HepG2 (cell line): Measurements from ENCODE around the gene ZNF341. TPM values are rescaled to one million over a fixed set of nuclear protein-coding genes. Genes with fewer than 3 reads are reported as not detected.
A peak's percentile ranks its signal among the peaks of the same experiment; 100 is the strongest.

Experiments
- ATAC-seq: fragments of 200-7000 bp; cut with Tn5 transposase; 3 replicates; pipeline ENCODE4 v1.9.1; 2020; ENCODE audit warnings: mild to moderate bottlenecking, moderate library complexity
- BruUV-seq: library from RNA; stranded (reverse); fragments of 400-500 nt; replicated peaks from 2 replicates; lab custom pipeline; 2021; lab: Mats Ljungman, UMichigan
- CTCF ChIA-PET: fragments of 300-600 bp; formaldehyde crosslinking; extraction: SDS; loops from one replicate; lab custom pipeline; 2021; ENCODE audit warnings: low total read pairs, inconsistent platforms, low intra/inter-chr PET ratio; lab: Yijun Ruan, JAX
- POLR2A ChIA-PET: fragments of 350-600 bp; sonication (Branson Sonifier 250); formaldehyde crosslinking; loops from one replicate; lab custom pipeline; 2020; ENCODE audit warnings: antibody characterized with exemption, inconsistent platforms; lab: Yijun Ruan, JAX
- DNase-seq: peaks from one replicate; pipeline ENCODE4 v3.0.0-alpha.2; 2015; ENCODE audit warnings: low spot score
- FAIRE-seq: peaks from 3 replicates; lab custom pipeline; 2011; peaks lifted over from hg19 to GRCh38; lab: Jason Lieb, UNC
- H2AFZ ChIP-seq: one replicate; pipeline ENCODE4 v1.6.1; 2011; ENCODE audit warnings: low read length, inconsistent platforms
- H3K27ac ChIP-seq: fragments of 300-600 bp; 3 replicates; pipeline ENCODE4 v1.8.0; 2011; ENCODE audit warnings: mixed run types, mild to moderate bottlenecking, mixed read lengths, low read length, inconsistent platforms; ENCODE audit not compliant: insufficient read depth; ENCODE audit errors: extremely low read length
- H3K27me3 ChIP-seq, 2 experiments: fragments of 200-600 bp in 1 of 2; 2 replicates in 1 of 2; 3 replicates in 1 of 2; pipeline versions ENCODE4 v1.6.0 to v1.8.0; 2011; ENCODE audit warnings: low read length in 2 of 2, mild to moderate bottlenecking in 2 of 2, moderate library complexity in 2 of 2, inconsistent platforms in 1 of 2; ENCODE audit not compliant: insufficient read depth in 2 of 2, control insufficient read depth in 1 of 2
- H3K36me3 ChIP-seq, 2 experiments: fragments of 200-600 bp in 1 of 2; replicated peaks in 1 of 2; 2 replicates in 1 of 2; 3 replicates in 1 of 2; pipeline versions ENCODE4 v1.5.1 to v1.8.0; 2011; ENCODE audit warnings: low read length in 2 of 2, inconsistent platforms in 1 of 2; ENCODE audit not compliant: insufficient read depth in 2 of 2, control insufficient read depth in 1 of 2
- H3K4me1 ChIP-seq: 2 replicates; pipeline ENCODE4 v1.5.1; 2012; ENCODE audit warnings: low read length, inconsistent platforms; ENCODE audit not compliant: insufficient read depth
- H3K4me2 ChIP-seq: 2 replicates; pipeline ENCODE4 v1.6.0; 2011; ENCODE audit warnings: low read depth, low read length, inconsistent platforms
- H3K4me3 ChIP-seq, 3 experiments: fragments of 200-600 bp in 1 of 3; sonication (generic), shearing (Covaris generic) in 1 of 3; replicated peaks in 1 of 3; 2 replicates each; pipeline ENCODE4 v1.5.1; 2011 to 2016; ENCODE audit warnings: low read length in 3 of 3, inconsistent platforms in 2 of 3, low read depth in 2 of 3, mild to moderate bottlenecking in 2 of 3, control low read depth in 1 of 3, mixed read lengths in 1 of 3; ENCODE audit not compliant: insufficient read depth in 1 of 3
- H3K79me2 ChIP-seq: one replicate; pipeline ENCODE4 v1.6.1; 2011; ENCODE audit warnings: low read length, inconsistent platforms; ENCODE audit not compliant: insufficient read depth
- H3K9ac ChIP-seq: 2 replicates; pipeline ENCODE4 v1.6.0; 2011; ENCODE audit warnings: mild to moderate bottlenecking, low read depth, low read length, inconsistent platforms; ENCODE audit not compliant: insufficient read depth
- H3K9me3 ChIP-seq: 2 replicates; pipeline ENCODE4 v1.5.1; 2012; ENCODE audit warnings: mild to moderate bottlenecking, low read length
- H4K20me1 ChIP-seq: 2 replicates; pipeline ENCODE4 v1.6.0; 2011; ENCODE audit warnings: inconsistent platforms, mild to moderate bottlenecking, low read length, moderate library complexity; ENCODE audit not compliant: insufficient read depth
- AGO1 ChIP-seq: fragments of 200-400 bp; formaldehyde crosslinking; IDR thresholded peaks from 2 replicates; pipeline ENCODE4 v1.6.1; 2017; ENCODE audit warnings: mild to moderate bottlenecking, low read depth, low read length, moderate library complexity; ENCODE audit not compliant: poor library complexity, severe bottlenecking
- CBX5 ChIP-seq: sonication (generic); formaldehyde crosslinking; IDR thresholded peaks from 2 replicates; pipeline ENCODE4 v1.4.0; 2020; ENCODE audit warnings: missing genetic modification reagents, borderline replicate concordance
- CREB1 ChIP-seq, 2 experiments: fragments of 450-650 bp in 1 of 2; IDR thresholded peaks; 2 replicates each; pipeline ENCODE4 v1.6.1; 2016 to 2017; ENCODE audit warnings: control low read depth in 1 of 2, mild to moderate bottlenecking in 1 of 2, missing compliant biosample characterization in 1 of 2, missing genetic modification characterization in 1 of 2
- DNMT3B ChIP-seq: conservative IDR thresholded peaks from 2 replicates; pipeline ENCODE4 v1.6.1; 2016; ENCODE audit warnings: missing biosample characterization, control low read depth
- RFXAP ChIP-seq: sonication (generic); formaldehyde crosslinking; IDR thresholded peaks from 2 replicates; pipeline ENCODE4 v1.4.0; 2020; ENCODE audit warnings: missing genetic modification reagents, borderline replicate concordance
- ZBTB21 ChIP-seq: sonication (generic); formaldehyde crosslinking; IDR thresholded peaks from 2 replicates; pipeline ENCODE4 v1.4.0; 2020; ENCODE audit warnings: missing genetic modification reagents
- ZBTB33 ChIP-seq: sonication (generic); formaldehyde crosslinking; IDR thresholded peaks from 2 replicates; pipeline ENCODE4 v1.4.0; 2020; ENCODE audit warnings: missing genetic modification reagents
- ZNF670 ChIP-seq: sonication (generic); formaldehyde crosslinking; IDR thresholded peaks from 2 replicates; pipeline ENCODE4 v1.8.0; 2022; ENCODE audit warnings: mild to moderate bottlenecking, missing genetic modification reagents, borderline replicate concordance
- ZNF7 ChIP-seq: IDR thresholded peaks from 2 replicates; pipeline ENCODE4 v1.6.1; 2016; ENCODE audit warnings: missing biosample characterization, missing genetic modification reagents
- WGBS: methylation state at CpG from one replicate; pipeline ENCODE4 v1.1.6; 2017; ENCODE audit warnings: low lambda C conversion rate; 5-methylcytosine and 5-hydroxymethylcytosine counted together
- in situ Hi-C: cut with HindIII; loops from 2 replicates; pipeline ENCODE4 v1.10.0; 2017; ENCODE audit warnings: low pct_unique_long_range_greater_than_20kb; ENCODE audit not compliant: extremely low pct_ligation_motif_present
- intact Hi-C: fragments of 100-400 bp; cut with micrococcal nuclease; formaldehyde crosslinking; loops from one replicate; pipeline ENCODE4 v1.10.0; 2022; ENCODE audit not compliant: unreplicated experiment
- polyA plus RNA-seq, 8 experiments: library from polyadenylated mRNA; depleted of rRNA in 3 of 8; stranded (reverse) in 7 of 8; unstranded in 1 of 8; fragments of >200 nt; fragmentation: Illumina TruSeq in 4 of 8; extraction: Trizol in 4 of 8; gene quantifications; 2 replicates each; pipeline versions ENCODE4 v1.2.1 to v1.2.3, GENCODE V29; 2011 to 2016; ENCODE audit warnings: low read depth in 4 of 8, missing spikeins in 1 of 8, mixed read lengths in 1 of 8; ENCODE audit not compliant: insufficient read depth in 1 of 8
- total RNA-seq, 5 experiments: library from RNA; depleted of rRNA; stranded (reverse); fragments of >200 nt; fragmentation: Illumina TruSeq; extraction: Trizol; gene quantifications; 2 replicates each; pipeline ENCODE4 v1.2.3, GENCODE V29; 2016; ENCODE audit warnings: low read depth in 1 of 5
- TF ChIP-seq, protein P1 (sequence below): sonication (generic); formaldehyde crosslinking; IDR thresholded peaks from 2 replicates; pipeline ENCODE4 v1.4.0; 2020; ENCODE audit warnings: missing genetic modification reagents
- TF ChIP-seq, protein P2 (sequence below): IDR thresholded peaks from 2 replicates; pipeline ENCODE4 v1.6.1; 2016; ENCODE audit warnings: mild to moderate bottlenecking

Gene ZNF341
- total and polyA plus RNA-seq, 2 of the 13 experiments (the other 11 are each of a cell fraction or from before 2014, with no cell fraction given), result 1.1 to 2.2 TPM

DNA sequence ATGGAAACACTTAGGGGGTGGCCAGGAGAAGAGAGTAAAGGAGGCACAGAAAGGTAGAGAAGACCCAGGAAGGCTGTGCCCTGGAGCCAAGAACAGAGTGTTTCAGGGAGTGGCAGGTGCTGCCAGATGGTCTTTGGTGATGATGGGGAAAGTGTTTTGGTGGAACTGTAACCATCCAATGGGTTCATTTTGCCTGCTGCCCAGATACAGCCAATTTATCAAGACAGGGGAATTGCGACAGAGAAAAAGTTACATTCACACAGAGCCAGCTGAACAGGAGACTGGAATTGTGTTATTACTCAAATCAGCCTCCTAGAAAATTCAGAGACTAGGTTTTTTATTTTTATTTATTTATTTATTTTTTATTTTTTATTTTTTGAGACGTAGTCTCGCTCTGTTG, 5.2 kb downstream of the ZNF341 start (continued):
- TF ChIP-seq, protein P1, sequence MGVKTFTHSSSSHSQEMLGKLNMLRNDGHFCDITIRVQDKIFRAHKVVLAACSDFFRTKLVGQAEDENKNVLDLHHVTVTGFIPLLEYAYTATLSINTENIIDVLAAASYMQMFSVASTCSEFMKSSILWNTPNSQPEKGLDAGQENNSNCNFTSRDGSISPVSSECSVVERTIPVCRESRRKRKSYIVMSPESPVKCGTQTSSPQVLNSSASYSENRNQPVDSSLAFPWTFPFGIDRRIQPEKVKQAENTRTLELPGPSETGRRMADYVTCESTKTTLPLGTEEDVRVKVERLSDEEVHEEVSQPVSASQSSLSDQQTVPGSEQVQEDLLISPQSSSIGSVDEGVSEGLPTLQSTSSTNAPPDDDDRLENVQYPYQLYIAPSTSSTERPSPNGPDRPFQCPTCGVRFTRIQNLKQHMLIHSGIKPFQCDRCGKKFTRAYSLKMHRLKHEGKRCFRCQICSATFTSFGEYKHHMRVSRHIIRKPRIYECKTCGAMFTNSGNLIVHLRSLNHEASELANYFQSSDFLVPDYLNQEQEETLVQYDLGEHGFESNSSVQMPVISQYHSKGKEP (CRISPR knock-in tag), result no peak
- TF ChIP-seq, protein P2, sequence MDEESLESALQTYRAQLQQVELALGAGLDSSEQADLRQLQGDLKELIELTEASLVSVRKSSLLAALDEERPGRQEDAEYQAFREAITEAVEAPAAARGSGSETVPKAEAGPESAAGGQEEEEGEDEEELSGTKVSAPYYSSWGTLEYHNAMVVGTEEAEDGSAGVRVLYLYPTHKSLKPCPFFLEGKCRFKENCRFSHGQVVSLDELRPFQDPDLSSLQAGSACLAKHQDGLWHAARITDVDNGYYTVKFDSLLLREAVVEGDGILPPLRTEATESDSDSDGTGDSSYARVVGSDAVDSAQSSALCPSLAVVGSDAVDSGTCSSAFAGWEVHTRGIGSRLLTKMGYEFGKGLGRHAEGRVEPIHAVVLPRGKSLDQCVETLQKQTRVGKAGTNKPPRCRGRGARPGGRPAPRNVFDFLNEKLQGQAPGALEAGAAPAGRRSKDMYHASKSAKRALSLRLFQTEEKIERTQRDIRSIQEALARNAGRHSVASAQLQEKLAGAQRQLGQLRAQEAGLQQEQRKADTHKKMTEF (CRISPR knock-in tag), result no peak
- TF ChIP-seq CBX5 (CRISPR knock-in tag), result 0 out of 2 replicates have a peak, but pooled peaks have one; percentile 80
- no peak for TF ChIP-seq DNMT3B (CRISPR knock-in tag)
- TF ChIP-seq ZNF670 (CRISPR knock-in tag), result no peak
- TF ChIP-seq AGO1, result no peak

DNA sequence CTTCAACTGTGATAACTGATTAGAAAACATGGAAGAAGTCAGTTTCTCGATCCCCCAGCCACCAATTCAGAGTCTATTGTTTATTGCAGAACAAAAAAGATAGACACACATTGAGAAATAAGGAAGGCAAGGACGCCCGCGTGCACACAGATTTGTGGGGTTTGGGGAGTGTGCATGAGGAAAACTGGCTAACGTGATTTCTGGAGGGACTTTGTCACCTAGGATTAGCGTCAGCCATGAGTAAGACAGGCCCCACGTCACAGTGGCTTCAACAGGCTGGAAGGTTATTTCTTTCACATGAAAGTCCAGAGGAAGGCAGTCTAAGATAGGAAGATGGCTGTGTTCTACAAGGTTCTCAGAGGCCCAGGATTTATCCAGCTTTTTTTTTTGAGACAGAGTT, 7.7 kb downstream of the ZNF341 start:
- in situ Hi-C loops (no loop called here), intact Hi-C loops (loop anchor here (10.0 kb wide), 1 partner anchor 295 kb away; the partner anchor contains the start of gene SNTA1)
- FAIRE-seq (no peak), DNase-seq (no peak), ATAC-seq (no peak; the same call in 2 of the 3 replicates)
- Histone ChIP-seq H3K9ac (no peak overlapping the region), H3K4me2 (no peak overlapping the region; the same call in 1 of the 2 replicates), H3K4me1 (peaks cover 9% of the 10 kb centered on the region), H3K27me3 (no peaks in the 10 kb centered on the region), H3K4me3 (no peak overlapping the region), H3K27ac (no peak overlapping the region), H3K9me3 (peaks cover 28% of the 10 kb centered on the region), H3K79me2 (no peaks in the 10 kb centered on the region), H2AFZ (no peak overlapping the region), H3K36me3 (no peaks in the 10 kb centered on the region), H4K20me1 (no peaks in the 10 kb centered on the region)
- CTCF ChIA-PET, result no interaction called here
- BruUV-seq, result no TSS peak
- POLR2A ChIA-PET, result no interaction called here
- TF ChIP-seq ZBTB21 (CRISPR knock-in tag), result 0 out of 2 replicates have a peak, but pooled peaks have one; percentile 23
- peak; percentile 68; the same call in 1 of the 2 replicates for TF ChIP-seq ZBTB33
- TF ChIP-seq ZNF7, result 0 out of 2 replicates have a peak, but pooled peaks have one; percentile 62
- no peak for TF ChIP-seq RFXAP (CRISPR knock-in tag)
- TF ChIP-seq CREB1 (IDR thresholded peaks at IDR 0.05), result peak; percentile 60
- TF ChIP-seq CREB1 (CRISPR knock-in tag; IDR thresholded peaks at IDR 0.05), result no peak
- WGBS, result 56% methylated on average over 7 of the region's 7 CpGs
